NCI-H2227 (cell line): ENCODE measurements around the gene SDK1.
"Not testable (repeated sequence)": the region's sequence is repeated elsewhere in the genome, so short reads cannot be mapped to it uniquely, and the experiment has no call there.

ENCODE experiments used
- DNase-seq: peaks from one replicate; lab custom pipeline; 2025; ENCODE audit not compliant: unreplicated experiment; lab: John Stamatoyannopoulos, UW

SDK1 gene

DNA sequence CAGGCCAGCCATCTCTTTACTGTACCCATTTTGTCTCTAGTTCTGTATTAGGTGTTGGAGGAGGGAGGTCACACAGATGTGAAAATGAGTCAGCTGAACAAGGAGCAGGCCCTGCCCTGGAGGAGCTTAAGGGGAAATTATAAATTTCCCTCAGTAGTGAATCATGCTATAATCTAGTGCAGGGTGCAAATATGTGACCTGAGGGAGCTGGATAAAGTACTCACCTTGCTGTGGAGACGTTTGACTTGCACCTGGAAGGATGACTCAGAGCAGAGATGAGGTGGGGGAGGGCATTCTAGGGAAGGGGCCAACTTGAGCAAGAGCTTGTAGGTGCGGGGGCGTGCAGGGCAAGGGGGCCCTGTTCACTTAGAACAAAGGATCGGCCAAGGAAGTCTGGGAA is 610.6 kb downstream of the SDK1 start:
- DNase-seq = no peak

DNA sequence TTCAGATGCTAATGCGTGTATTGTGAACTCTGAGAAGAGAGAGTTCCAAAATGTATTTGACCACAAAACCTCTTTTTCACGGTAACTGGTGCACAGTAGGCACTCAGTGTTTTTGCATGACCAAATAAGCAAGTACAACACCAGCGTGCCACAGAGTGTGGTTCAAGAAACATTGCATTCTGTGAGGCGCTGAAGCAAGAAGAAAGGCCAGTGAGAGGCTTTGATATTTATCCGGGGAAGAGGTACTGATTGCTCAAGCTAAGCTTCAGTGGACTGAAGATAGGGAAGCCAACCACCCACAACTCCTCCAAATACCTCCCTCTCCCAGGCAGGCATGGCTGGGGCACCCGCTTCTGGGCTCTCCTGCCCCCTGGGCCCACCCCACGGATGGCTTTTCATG is 611.2 kb downstream of the SDK1 start:
- DNase-seq = no peak

DNA sequence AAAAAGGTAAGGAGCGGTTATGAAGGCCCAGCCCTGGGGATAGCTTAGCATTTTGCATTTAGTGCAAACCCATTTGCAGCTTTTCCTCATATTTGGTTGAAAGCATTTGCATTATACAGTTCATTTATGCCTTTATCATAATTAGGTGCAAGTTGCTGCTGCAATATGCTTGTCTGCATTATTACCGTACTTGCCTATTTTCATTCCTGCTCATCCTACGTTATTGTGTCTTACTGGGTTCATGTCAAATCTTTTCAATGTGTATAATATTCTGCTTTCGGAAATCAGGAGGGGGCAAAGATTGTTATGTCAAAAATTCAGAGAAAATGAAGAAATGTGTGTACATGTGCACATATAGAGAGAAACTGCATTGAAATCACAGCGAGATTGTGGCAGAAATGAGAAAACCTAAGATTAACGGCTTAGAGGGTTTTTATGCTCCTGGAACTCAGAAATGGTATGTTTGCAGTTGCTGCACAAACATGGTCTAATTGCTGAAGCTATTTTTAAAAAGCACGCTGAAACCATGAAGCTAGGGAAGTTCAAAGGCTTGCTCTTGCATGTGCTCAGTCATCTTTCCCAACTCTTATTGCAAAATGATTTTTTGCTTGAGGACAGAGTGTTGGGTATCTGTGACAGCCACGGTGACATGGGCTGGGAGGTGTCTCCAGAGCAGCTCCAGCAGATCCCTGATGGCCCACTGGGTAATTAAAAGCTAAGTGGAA is 613.2 kb downstream of the SDK1 start:
- no peak for DNase-seq

- no peak for DNase-seq
These were observed 614.4 kb downstream of the SDK1 start for GRCh38 chr7:3915337-3915878.

DNA sequence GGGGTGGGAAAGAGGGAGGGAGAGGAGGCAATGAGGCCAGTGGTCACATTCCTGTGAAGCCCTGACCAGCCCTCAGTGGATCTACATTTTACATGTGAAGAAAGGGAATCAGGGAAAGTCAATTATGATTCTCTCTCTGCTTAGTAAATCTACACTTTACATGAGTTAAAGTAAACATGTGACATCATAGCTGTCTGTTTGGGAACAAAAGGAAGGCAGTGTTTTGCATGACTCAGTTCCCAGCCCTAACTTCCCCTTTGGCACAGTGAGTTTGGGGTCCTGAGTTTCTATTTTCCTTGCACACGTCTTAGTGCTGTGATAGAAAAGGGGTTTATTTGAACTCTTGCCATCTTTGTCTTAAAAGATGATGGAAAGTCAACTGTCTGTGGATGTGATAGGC is 615.1 kb downstream of the SDK1 start:
- no peak for DNase-seq

DNA sequence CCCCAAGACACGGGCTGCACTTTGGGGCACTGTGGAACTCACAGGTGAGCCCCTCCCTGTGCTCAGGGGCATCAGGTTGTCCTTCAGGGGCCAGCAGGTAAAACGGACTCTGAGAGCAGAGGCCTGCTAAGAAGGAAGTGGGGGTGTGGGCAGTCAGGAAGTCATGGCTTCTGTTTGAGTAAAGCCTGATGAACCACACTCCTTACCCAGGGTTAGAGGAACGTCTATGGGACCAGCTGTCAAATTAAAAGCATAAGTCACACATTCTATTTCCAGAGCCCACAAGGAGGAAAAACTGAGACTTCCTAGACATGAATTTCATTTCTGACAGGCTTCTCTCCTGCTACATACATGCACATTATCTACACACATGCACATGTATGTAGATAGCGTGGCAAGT is 616.4 kb downstream of the SDK1 start:
- DNase-seq = no peak

DNA sequence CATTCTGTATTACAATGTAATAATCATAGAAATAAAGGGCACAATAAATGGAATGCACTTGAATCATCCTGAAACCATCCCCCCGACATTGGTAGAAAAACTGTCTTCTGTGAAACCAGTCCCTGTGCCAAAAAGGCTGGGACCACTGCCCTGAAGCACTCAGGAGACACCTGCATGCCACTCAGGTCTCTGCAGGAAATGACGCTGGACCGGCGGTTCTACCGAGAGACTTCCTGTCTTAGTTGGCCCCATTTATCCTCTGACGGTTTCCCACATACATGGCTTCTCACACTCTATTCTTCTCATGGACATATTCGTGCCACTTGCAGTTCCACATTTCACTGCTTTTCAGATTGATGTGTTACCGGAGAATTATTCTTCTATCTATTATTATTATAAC is 617.5 kb downstream of the SDK1 start:
- no peak for DNase-seq

- DNase-seq = no peak
These were observed 621.2 kb downstream of the SDK1 start for GRCh38 chr7:3922175-3922635.

DNA sequence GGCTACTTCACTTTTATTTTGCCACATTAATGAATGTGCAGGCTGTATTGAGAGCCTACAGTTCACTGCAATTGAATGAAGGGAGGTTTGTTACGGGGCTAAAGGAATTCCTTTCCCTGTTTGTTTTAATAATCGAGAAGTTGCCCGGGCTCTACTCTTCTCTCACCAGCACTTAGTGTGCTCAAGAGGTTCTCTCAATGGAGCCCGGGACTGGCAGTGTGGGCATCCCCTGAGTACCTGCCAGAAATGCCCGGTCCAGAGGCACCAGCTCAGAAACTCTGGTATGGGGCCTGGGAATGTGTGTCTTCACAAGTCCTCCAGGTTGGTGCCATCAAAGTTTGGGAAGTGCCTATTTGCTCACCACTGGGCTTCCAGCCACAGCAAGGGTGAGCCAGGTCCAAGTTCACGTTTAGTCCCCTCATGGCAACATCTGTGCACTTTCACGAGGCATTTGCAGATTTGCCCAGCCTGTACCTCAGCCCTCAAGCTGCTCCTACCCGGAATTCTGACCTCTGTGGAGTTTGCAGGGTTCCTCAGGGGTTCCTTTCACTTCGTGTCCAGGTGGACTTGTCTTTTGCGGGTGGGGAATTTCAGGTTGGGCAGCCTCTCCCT is 622.4 kb downstream of the SDK1 start:
- DNase-seq = no peak

DNA sequence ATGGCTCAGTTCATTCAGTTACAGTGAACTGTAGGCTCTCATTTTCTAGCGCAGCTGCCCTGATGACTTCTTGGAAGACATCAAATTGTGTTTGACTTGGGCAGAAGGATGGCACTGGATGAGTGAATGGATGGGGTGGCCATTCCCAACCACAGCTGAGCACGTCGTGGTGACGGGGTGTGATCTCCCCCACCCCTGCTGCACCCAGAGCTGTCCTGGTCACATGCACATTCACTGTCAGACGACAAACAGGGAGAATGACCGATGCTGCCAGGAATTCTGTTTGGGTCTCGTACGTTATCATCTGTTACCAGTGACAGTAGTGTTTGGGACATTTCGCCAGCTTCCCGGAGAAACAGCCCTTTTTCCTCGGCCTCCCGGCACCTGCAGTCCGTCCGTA is 623.2 kb downstream of the SDK1 start:
- DNase-seq = no peak

GRCh38 chr7:3927446-3928110 is 626.5 kb downstream of the SDK1 start:
- no peak for DNase-seq

GRCh38 chr7:3928727-3929515 is 627.9 kb downstream of the SDK1 start:
- no peak for DNase-seq

DNA sequence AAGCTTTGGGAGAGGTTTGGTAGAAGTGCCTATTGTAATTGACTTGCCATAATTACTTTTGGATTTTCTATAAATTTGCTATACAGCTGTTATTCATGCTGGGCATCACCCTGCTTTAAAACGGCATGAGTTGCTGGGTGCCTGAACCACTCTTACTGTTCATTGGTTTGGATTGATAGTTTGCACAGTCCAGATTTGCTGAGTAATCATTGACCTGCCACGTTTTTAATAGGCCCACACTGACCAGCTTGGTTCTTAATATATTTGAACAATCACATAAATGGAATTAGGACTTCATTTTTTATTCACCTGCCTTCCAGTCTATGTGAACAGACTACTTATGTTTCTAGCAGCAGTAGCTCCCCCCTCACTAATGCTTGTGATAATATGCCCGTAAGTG is 630.8 kb downstream of the SDK1 start:
- DNase-seq = no peak

DNA sequence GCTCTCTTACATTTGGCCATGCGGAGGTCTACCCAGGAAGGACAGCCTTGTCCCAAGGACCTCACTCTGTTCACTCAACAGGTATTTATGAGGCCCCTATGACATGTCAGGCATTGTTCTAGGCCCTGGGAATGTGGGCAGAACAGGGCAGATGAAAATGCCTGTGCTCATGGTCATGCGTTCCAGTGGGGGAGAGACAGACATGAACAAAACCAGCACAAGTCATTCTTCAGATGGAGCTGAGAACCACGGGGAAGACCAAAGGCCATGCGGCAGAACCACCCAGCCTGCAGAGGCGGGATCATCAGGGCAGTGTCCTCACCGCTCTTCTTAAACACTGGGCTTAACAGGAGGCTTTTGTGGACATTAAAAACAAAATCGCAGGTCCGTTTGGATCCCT is 636.1 kb downstream of the SDK1 start:
- no peak for DNase-seq

- DNase-seq = no peak
These were observed 636.6 kb downstream of the SDK1 start for GRCh38 chr7:3937605-3938004.

DNA sequence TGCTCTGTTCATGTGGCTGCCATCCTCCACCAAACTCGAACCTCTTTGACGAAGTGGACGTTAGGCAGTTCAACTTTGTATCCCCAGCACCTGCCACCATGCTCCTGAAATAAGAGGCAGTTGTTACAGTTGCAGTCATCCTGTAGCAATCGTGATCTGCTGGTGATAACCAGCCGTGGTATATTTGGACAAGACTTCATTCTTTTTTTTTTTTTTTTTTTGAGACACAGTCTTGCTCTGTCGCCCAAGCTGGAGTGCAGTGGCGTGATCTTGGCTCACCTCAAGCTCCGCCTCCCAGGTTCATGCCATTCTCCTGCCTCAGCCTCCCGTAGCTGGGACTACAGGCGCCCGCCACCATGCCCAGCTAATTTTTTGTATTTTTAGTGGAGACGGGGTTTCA is 640.7 kb downstream of the SDK1 start:
- not testable (repeated sequence) for DNase-seq

DNA sequence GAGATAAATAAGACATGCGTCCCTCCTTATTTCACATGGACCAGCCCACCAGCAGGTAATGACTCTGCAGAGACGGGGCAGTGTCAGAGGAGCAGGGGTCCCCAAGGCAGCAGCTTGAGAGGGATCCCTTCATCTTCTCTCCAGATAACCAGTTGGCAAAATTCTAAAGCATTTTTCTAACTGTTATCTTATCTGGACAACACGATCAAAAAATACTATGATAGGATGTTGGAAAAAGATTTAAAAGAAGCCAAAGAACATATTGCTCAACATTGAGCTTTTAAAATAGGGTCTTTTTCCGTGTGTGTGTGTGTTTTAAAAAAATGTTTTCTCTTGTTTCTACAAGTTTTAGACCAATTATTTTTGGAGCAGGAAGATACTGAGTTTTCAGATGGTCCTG is 641.2 kb downstream of the SDK1 start:
- DNase-seq = no peak

GRCh38 chr7:3942816-3943745 is 642.0 kb downstream of the SDK1 start:
- DNase-seq = no peak

- DNase-seq = no peak
These were observed 642.9 kb downstream of the SDK1 start for GRCh38 chr7:3943779-3944520.

DNA sequence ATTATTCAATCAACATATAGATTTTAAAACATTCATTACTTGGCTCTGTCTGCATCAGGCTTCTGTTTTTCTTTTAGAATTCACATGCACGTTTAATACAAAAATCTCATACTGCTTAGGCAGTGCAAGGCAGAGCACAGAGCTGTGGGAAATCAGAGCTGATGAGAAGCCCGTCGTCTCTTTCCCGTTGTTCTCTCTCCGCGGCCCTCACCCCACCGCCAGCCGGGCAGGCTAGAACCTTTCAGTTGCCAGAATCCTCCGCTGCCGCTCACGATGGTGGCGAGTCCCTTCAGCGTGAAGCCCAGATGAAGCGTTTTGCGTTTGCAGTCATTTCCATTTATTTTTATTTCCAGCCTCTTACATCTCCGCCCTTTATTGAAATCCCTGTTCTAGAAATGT is 648.2 kb downstream of the SDK1 start:
- no peak for DNase-seq
